Fibroblast of mammary gland (primary cell): ENCODE results near the gene ANK3.
A peak's percentile ranks its signal among the peaks of the same experiment; 100 is the strongest.

Experiments
- DNase-seq: peaks from one replicate; pipeline ENCODE4 v3.0.0-alpha.2; 2010; ENCODE audit warnings: low read depth
- H3K4me3 ChIP-seq: 2 replicates; pipeline ENCODE4 v1.5.1; 2011; ENCODE audit warnings: low read depth, mild to moderate bottlenecking, low read length, moderate library complexity; ENCODE audit not compliant: control insufficient read depth
- TF ChIP-seq, protein P1 (sequence below): conservative IDR thresholded peaks from 2 replicates; pipeline ENCODE4 v1.5.1; 2011; ENCODE audit warnings: low read depth, low read length, inconsistent platforms; ENCODE audit not compliant: control insufficient read depth, insufficient read depth

The ANK3 gene

DNA sequence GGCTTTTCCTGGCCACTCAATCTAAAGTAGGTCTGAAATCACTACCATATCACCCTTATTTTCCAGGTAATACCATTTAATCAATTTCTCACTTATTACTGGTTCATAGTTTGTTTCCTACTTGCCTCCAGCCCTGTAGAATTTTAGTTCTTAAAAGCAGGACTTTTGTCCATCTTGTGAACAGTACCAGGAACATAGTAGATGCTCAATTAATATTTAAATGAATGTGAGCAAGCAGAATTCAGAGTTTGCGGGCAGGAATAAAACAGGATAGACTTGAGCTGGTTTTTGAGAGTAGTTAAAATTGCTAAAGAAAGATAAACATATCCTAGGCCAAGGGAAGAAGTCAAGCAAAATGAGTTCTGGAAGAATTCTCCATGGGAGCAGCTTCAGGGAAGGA is 77.9 kb downstream of the ANK3 start:
- H3K4me3 ChIP-seq: no peak overlapping the region
- TF ChIP-seq, protein P1, sequence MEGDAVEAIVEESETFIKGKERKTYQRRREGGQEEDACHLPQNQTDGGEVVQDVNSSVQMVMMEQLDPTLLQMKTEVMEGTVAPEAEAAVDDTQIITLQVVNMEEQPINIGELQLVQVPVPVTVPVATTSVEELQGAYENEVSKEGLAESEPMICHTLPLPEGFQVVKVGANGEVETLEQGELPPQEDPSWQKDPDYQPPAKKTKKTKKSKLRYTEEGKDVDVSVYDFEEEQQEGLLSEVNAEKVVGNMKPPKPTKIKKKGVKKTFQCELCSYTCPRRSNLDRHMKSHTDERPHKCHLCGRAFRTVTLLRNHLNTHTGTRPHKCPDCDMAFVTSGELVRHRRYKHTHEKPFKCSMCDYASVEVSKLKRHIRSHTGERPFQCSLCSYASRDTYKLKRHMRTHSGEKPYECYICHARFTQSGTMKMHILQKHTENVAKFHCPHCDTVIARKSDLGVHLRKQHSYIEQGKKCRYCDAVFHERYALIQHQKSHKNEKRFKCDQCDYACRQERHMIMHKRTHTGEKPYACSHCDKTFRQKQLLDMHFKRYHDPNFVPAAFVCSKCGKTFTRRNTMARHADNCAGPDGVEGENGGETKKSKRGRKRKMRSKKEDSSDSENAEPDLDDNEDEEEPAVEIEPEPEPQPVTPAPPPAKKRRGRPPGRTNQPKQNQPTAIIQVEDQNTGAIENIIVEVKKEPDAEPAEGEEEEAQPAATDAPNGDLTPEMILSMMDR: no peak

DNA sequence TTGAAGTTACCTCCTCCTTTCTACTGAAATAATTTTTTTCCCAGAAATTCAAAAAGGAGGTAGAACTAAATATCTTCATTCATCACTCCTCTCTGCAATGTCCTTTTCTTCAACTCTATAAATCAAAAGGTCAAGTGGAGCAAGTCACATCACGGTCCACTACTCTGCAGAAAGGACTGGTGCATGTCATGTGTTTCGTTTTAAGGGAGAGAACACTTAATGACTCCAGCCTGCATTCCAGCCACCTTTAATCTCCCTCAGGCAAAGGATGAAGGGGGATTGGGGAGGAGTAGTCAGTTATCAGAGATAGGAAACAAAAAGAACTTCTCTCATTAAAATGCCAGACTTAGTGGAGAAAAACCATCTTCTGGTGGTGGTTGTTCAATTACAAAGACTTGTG is 78.9 kb downstream of the ANK3 start:
- DNase-seq: no peak
- no peak overlapping the region for H3K4me3 ChIP-seq
- TF ChIP-seq, protein P1: no peak

More for the DNA sequence above, 77.9 kb downstream of the ANK3 start:
- DNase-seq: no peak

DNA sequence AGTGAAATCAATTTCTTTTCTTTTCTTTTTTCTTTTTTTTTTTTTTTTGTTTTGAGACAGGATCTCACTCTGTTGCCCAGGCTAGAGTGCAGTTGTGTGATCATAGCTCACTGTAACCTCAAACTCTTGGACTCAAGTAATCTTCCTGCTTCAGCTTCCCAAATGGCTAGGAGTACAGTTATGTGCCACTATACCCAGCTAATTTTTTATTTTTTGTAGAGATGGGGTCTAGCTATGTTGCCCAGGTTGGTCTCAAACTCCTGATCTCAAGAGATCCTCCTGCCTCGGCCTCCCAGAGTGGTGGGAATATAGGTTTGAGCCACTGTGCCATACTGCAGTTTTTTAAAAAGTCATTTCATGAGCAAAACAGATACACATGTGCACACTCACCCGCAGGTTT is 79.8 kb downstream of the ANK3 start:
- H3K4me3 ChIP-seq: no peak overlapping the region
- no peak for DNase-seq
- TF ChIP-seq, protein P1: no peak

DNA sequence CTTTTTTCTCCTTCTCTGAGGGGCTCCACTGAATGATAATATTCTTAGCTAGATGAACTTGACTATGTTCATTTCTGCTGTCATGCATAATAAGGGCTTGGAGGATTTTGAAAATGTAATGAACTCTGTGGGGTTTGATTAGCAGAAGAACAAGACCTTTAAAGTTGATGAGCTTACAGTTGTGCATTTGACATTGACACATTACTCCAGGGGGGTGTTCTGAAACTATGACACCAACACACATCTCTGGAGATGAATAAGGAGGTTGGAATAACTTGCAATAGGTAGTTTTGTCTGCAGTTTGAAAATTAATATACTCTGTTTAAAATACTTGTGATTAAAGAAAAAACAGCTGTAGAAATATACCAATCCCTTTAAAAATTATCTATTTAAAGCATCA is 80.3 kb downstream of the ANK3 start:
- DNase-seq: no peak

DNA sequence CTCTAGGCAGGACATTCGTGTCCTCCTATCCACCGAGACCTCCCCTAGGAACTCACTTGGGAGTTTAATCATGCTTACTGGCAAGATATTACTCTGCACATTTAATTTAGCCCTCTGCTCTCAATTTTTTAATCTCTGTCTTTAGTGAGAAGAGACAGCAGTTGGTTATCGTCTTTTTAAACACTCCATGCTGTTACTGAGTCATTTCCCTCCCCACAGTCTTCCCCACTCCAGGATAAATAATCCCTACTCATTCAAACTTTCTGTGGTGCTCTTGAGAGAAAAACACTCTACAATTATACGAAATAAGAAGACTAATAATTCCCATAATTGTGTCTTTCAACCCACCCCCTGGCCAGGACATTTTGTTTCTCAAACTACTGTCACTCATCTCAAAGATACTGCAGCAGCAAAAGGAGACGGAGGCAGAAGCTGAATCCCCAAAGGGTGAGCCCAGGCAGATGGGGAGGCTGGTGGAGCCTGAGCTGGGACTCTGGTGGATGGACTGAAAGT is 84.2 kb downstream of the ANK3 start:
- DNase-seq: peak; percentile 47
- TF ChIP-seq, protein P1: no peak
- H3K4me3 ChIP-seq: no peak overlapping the region

More for the DNA sequence above, 80.3 kb downstream of the ANK3 start:
- no peak overlapping the region for H3K4me3 ChIP-seq
- TF ChIP-seq, protein P1: no peak

DNA sequence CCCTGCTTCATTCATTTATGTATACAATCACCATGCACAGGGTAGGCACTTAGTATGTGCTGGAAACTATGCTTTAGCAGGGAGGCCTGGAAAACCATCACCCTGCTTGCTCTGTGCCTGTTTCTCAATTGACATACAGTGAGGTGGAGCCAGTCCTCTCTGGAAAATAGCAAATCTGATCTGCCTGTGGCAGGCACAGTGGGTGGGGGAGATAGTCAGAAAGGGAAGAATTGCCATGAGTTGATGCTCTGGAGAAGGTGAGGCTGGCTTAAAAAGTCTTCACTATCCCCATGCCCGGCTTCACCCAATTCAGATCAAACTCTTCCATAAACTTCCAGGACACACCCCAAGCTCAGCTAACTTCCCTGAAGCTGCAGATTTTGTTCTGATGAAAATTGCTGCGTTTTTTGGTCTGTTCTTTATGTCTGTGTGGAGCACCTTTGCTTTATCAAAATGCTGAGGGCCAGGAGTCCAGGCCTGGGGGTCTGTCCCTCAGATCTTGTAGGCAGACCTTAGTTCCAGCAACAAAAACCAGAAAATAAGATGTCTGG is 84.8 kb downstream of the ANK3 start:
- no peak for DNase-seq
- H3K4me3 ChIP-seq: no peak overlapping the region
- TF ChIP-seq, protein P1: no peak

DNA sequence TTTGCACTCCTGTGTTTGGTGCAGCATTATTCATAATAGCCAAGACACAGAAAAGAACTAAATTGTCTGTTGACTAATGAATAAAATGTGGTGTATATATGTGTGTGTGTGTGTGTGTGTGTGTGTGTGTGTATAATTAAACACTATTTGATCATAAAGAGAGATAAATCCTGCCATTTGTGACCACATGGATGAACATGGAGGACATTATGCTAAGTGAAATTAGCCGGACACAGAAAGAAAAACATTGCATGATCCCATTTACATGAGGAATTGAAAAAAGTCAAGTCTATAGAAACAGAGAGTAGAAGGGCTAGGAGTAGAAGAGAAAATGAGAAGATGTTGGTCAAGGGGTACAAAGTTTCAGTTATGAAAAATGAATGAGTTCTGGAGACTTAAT is 85.9 kb downstream of the ANK3 start:
- no peak overlapping the region for H3K4me3 ChIP-seq
- DNase-seq: no peak
- TF ChIP-seq, protein P1: no peak
